CD4-positive, alpha-beta memory T cell (primary cell): ENCODE data around the gene NLRP12. TPM values are rescaled to one million over a fixed set of nuclear protein-coding genes. Genes with fewer than 3 reads are reported as not detected.
"Not testable (repeated sequence)": the region's sequence is repeated elsewhere in the genome, so short reads cannot be mapped to it uniquely, and the experiment has no call there.

Experiments used
- CTCF ChIA-PET: fragments of 350-600 bp; sonication (Branson Sonifier 250); formaldehyde crosslinking; loops from one replicate; lab custom pipeline; 2021; ENCODE audit warnings: inconsistent platforms; ENCODE audit not compliant: partially characterized antibody; lab: Charles Lee
- POLR2A ChIA-PET: fragments of 350-600 bp; sonication (Branson Sonifier 250); formaldehyde crosslinking; loops from one replicate; lab custom pipeline; 2021; ENCODE audit not compliant: partially characterized antibody; lab: Charles Lee
- DNase-seq, 5 donors: peaks; one replicate each; pipeline versions ENCODE4 v3.0.0 to v3.0.0-alpha.2; 2020 to 2022; ENCODE audit warnings: mixed read lengths in 1 of 5
- H3K27ac ChIP-seq: one replicate; pipeline ENCODE4 v1.7.0; 2013; ENCODE audit warnings: low read depth, low read length
- H3K27me3 ChIP-seq: 2 replicates; pipeline ENCODE4 v1.7.0; 2013; ENCODE audit warnings: mild to moderate bottlenecking, low read length, moderate library complexity; ENCODE audit not compliant: insufficient read depth
- H3K36me3 ChIP-seq: 2 replicates; pipeline ENCODE4 v1.7.0; 2013; ENCODE audit warnings: mild to moderate bottlenecking, low read length, moderate library complexity; ENCODE audit not compliant: insufficient read depth
- H3K4me1 ChIP-seq: 2 replicates; pipeline ENCODE4 v1.7.0; 2013; ENCODE audit warnings: mild to moderate bottlenecking, low read length, moderate library complexity; ENCODE audit not compliant: insufficient read depth
- H3K4me3 ChIP-seq, 2 donors: one replicate each; pipeline ENCODE4 v1.7.0; 2013; ENCODE audit warnings: low read length in 2 of 2, mild to moderate bottlenecking in 1 of 2
- H3K9me3 ChIP-seq, 2 donors: one replicate each; pipeline ENCODE4 v1.7.0; 2013; ENCODE audit warnings: low read length in 2 of 2, control low read depth in 1 of 2; ENCODE audit not compliant: control insufficient read depth in 1 of 2
- H3K27ac Mint-ChIP-seq, 7 donors: one replicate each; pipeline ENCODE4 v1.8.0; 2020 to 2021; ENCODE audit warnings: mixed read lengths in 7 of 7, mild to moderate bottlenecking in 6 of 7, inconsistent platforms in 3 of 7, moderate library complexity in 3 of 7
- H3K27me3 Mint-ChIP-seq, 2 donors: one replicate each; pipeline ENCODE4 v1.8.0; 2020 to 2021; ENCODE audit warnings: mixed read lengths in 2 of 2
- H3K36me3 Mint-ChIP-seq, 2 donors: one replicate each; pipeline ENCODE4 v1.8.0; 2020 to 2021; ENCODE audit warnings: mixed read lengths in 2 of 2, inconsistent platforms in 1 of 2, mild to moderate bottlenecking in 1 of 2
- H3K4me1 Mint-ChIP-seq, 4 donors: one replicate each; pipeline ENCODE4 v1.8.0; 2020 to 2021; ENCODE audit warnings: mixed read lengths in 4 of 4, mild to moderate bottlenecking in 1 of 4
- H3K4me3 Mint-ChIP-seq, 8 donors: one replicate each; pipeline ENCODE4 v1.8.0; 2020 to 2021; ENCODE audit warnings: mixed read lengths in 8 of 8, mild to moderate bottlenecking in 7 of 8, moderate library complexity in 6 of 8, inconsistent platforms in 3 of 8
- H3K9me3 Mint-ChIP-seq, 8 donors: one replicate each; pipeline ENCODE4 v1.8.0; 2020 to 2021; ENCODE audit warnings: mixed read lengths in 8 of 8, mild to moderate bottlenecking in 5 of 8, inconsistent platforms in 3 of 8, moderate library complexity in 1 of 8
- intact Hi-C: fragments of 100-400 bp; cut with micrococcal nuclease; formaldehyde crosslinking; loops from one replicate; pipeline ENCODE4 v1.15.1; 2023
- polyA plus RNA-seq, 2 donors: library from polyadenylated mRNA; unstranded; fragments of 300-500 nt; fragmentation: Illumina TruSeq; gene quantifications; one replicate each; pipeline ENCODE4 v1.2.3, GENCODE V29; 2021
- total RNA-seq, 2 experiments: library from RNA; stranded (reverse); gene quantifications; one replicate each; pipeline ENCODE4 v1.2.3, GENCODE V29; 2021

Gene NLRP12
- total and polyA plus RNA-seq, 4 experiments from 2014 or later, result not detected

DNA sequence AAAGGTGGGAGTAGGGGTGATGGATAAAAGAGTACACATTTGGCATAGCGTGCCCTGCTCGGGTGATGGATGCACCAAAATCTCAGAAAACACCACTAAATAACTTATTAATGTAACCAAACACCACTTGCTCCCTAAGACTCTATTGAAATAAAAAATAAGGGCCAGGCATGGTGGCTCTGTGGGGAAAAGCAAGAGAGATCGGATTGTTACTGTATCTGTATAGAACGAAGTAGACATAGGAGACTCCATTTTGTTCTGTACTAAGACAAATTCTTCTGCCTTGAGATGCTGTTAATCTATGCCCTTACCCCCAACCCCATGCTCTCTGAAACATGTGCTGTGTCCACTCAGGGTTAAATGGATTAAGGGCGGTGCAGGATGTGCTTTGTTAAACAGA is 14.3 kb upstream of the NLRP12 start:
- DNase-seq, H3K36me3 Mint-ChIP-seq, H3K27me3 ChIP-seq, H3K4me1 ChIP-seq, H3K9me3 ChIP-seq, H3K4me1 Mint-ChIP-seq, H3K27ac Mint-ChIP-seq, intact Hi-C loops, H3K36me3 ChIP-seq, H3K27ac ChIP-seq, H3K9me3 Mint-ChIP-seq, H3K4me3 Mint-ChIP-seq, CTCF ChIA-PET, POLR2A ChIA-PET, H3K4me3 ChIP-seq: not testable (repeated sequence)
- peaks cover 9 to 22% of the 10 kb centered on the region in 2 donors for H3K27me3 Mint-ChIP-seq

DNA sequence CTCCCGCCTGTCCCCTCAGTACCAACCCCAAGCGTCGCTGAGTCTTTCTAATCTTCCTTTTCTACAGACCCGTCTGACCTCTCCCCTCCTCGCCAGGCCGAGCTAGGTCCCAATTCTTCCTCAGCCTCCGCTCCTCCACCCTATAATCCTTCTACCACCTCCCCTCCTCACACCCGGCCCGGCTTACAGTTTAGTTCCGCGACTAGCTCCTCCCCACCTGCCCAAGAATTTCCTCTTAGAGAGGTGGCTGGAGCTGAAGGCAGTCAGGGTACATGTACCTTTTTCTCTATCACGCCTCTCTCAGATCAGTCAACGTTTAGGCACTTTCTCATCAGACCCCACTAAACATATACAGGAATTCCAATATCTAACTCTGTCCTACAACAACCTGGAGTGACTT is 8.7 kb upstream of the NLRP12 start:
- intact Hi-C loops, result not testable (repeated sequence)

DNA sequence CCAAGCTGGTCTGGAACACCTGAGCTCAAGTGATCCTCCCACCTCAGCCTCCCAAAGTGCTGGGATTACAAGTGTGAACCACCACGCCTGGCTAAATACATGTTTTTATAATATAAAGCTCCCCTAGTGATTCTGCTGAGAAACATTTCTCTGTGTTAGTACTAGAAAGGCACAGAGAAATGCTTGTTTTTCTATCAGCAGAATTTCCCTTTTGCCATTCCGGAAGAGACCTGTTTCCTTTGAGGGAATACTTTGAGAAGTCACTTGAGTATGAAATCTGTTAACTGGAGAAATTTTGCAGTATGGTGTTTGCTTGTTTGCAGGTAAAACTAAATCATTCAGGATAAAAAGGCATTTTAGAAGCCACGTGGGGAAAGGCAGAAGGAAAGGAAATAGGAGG is 4.4 kb upstream of the NLRP12 start:
- Mint-ChIP-seq H3K9me3 (peaks cover 0 to 2% (median 0%) of the 10 kb centered on the region in 8 donors), H3K4me3 (no peak overlapping the region), H3K36me3 (no peaks in the 10 kb centered on the region), H3K27me3 (peaks cover 26 to 39% of the 10 kb centered on the region in 2 donors), H3K27ac (no peak overlapping the region), H3K4me1 (peaks cover 0 to 4% (median under 1%) of the 10 kb centered on the region in 4 donors)
- ChIA-PET CTCF (no interaction called here), POLR2A (no interaction called here)
- no peaks in the 10 kb centered on the region for H3K36me3 ChIP-seq
- no peak overlapping the region for H3K4me3 ChIP-seq
- no peak for DNase-seq
- no peaks in the 10 kb centered on the region for H3K4me1 ChIP-seq
- intact Hi-C loops, result no loop called here
- no peaks in the 10 kb centered on the region for H3K27me3 ChIP-seq
- no peak overlapping the region for H3K27ac ChIP-seq
- no peaks in the 10 kb centered on the region for H3K9me3 ChIP-seq

More for the DNA sequence above, 8.7 kb upstream of the NLRP12 start:
- H3K9me3 ChIP-seq, H3K27ac Mint-ChIP-seq, DNase-seq, POLR2A ChIA-PET, H3K4me3 Mint-ChIP-seq, H3K4me1 Mint-ChIP-seq, H3K27ac ChIP-seq, H3K36me3 ChIP-seq, CTCF ChIA-PET, H3K9me3 Mint-ChIP-seq, H3K36me3 Mint-ChIP-seq, H3K27me3 ChIP-seq, H3K4me1 ChIP-seq, H3K4me3 ChIP-seq: not testable (repeated sequence)
- peaks cover 18 to 32% of the 10 kb centered on the region in 2 donors for H3K27me3 Mint-ChIP-seq

DNA sequence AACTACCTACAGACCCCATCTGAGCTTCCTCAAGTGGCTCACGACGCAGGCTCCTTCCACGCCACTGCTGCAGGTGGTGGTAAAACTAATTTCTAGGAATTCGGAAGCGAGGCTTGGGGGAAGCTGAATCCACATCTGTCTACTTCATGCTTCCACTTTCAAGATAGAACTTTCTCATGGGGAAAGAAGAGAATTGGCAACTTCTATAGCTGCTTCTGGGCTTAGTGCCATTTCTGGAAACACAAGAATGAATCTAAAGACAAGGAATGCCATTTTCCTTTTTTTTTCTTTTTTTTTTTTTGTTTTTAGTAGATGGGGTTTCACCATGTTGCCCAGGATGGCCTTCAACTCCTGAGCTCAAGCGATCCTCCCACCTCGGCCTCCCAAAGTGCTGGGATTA is 2.8 kb upstream of the NLRP12 start:
- H3K9me3 Mint-ChIP-seq, result peaks cover 0 to 2% (median 0%) of the 10 kb centered on the region in 8 donors
- H3K27ac Mint-ChIP-seq, result no peak overlapping the region
- no peaks in the 10 kb centered on the region for H3K36me3 ChIP-seq
- H3K27ac ChIP-seq, result no peak overlapping the region
- POLR2A ChIA-PET, result no interaction called here
- intact Hi-C loops, result no loop called here
- CTCF ChIA-PET, result interaction anchor here (1.4 kb wide), 1 partner anchor 34 kb away, joined by 4 read pairs; no protein-coding TSS in a partner anchor
- H3K4me1 ChIP-seq, result no peaks in the 10 kb centered on the region
- peaks cover 19 to 25% of the 10 kb centered on the region in 2 donors for H3K27me3 Mint-ChIP-seq
- peaks cover 0 to 1% (median 0%) of the 10 kb centered on the region in 4 donors for H3K4me1 Mint-ChIP-seq
- H3K4me3 Mint-ChIP-seq, result no peak overlapping the region
- H3K27me3 ChIP-seq, result no peaks in the 10 kb centered on the region
- no peaks in the 10 kb centered on the region for H3K36me3 Mint-ChIP-seq
- no peaks in the 10 kb centered on the region for H3K9me3 ChIP-seq
- H3K4me3 ChIP-seq, result no peak overlapping the region
- no peak for DNase-seq

DNA sequence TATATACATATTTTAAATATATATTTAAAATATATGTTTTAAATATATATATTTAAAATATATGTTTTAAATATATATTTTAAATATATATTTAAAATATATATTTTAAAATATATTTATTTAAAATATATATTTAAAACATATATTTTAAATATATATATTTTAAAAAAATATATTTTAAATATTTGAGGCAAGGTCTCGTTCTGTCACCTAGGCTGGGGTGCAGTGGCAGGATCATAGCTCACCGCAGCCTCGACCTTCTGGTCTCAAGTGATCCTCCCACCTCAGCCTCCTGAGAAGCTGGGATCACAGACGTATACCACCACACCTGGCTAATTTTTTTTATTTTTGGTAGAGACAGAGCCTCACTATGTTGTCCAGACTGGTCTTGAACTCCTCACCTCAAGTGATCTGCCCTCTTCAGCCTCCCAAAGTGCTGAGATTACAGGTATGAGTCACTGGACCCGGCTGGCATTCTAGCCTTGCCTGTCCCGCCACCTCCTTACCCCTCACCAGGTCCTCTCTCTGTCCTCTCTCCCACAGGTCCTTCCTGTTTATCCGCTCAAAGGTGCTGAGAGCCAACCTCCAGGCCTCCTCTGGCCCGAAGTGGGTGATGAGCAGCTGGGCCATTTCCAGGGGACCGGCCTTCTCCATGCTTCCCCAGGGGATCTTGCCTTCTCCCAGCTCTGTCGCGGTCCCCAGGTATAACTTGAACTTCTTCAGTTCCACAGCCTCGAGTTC is 564 bp downstream of the NLRP12 start:
- H3K4me1 Mint-ChIP-seq, result no peaks in the 10 kb centered on the region
- no peak overlapping the region for H3K27ac Mint-ChIP-seq
- peaks cover 14 to 18% of the 10 kb centered on the region in 2 donors for H3K27me3 Mint-ChIP-seq

DNA sequence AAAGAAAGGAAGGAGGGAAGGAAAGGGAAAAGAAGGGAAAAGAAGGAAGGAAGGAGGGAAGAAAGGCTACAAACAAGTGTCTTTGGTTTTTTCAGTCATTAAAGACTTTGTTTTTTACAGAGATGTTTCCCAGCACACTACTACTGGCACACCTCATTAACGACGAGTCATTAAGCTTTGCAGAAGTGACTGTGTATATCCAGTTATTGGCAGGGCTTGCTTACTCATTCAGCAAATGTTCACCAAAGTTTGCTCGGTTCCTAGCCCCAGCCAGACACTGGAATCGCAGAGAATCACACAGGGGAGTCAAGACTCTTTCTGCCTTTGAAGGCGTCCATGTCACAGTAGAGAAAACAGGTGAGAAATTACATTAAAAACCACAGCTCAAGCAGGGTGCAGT is 4.3 kb downstream of the NLRP12 start:
- no peaks in the 10 kb centered on the region for H3K27me3 ChIP-seq
- H3K4me1 ChIP-seq, result no peaks in the 10 kb centered on the region
- no peaks in the 10 kb centered on the region for H3K9me3 ChIP-seq
- POLR2A ChIA-PET, result no interaction called here
- no peaks in the 10 kb centered on the region for H3K4me1 Mint-ChIP-seq
- no peak overlapping the region for H3K4me3 ChIP-seq
- H3K36me3 Mint-ChIP-seq, result no peaks in the 10 kb centered on the region
- no peak overlapping the region for H3K27ac Mint-ChIP-seq
- no peak overlapping the region for H3K4me3 Mint-ChIP-seq
- no peaks in the 10 kb centered on the region for H3K36me3 ChIP-seq
- CTCF ChIA-PET, result no interaction called here
- intact Hi-C loops, result no loop called here
- no peaks in the 10 kb centered on the region for H3K9me3 Mint-ChIP-seq
- DNase-seq, result no peak
- peaks cover 10 to 11% of the 10 kb centered on the region in 2 donors for H3K27me3 Mint-ChIP-seq
- H3K27ac ChIP-seq, result no peak overlapping the region

More for the DNA sequence above, 564 bp downstream of the NLRP12 start:
- Histone ChIP-seq H3K27ac (no peak overlapping the region), H3K36me3 (no peaks in the 10 kb centered on the region), H3K4me3 (no peak overlapping the region), H3K9me3 (no peaks in the 10 kb centered on the region), H3K4me1 (no peaks in the 10 kb centered on the region), H3K27me3 (no peaks in the 10 kb centered on the region)
- no peak for DNase-seq
- CTCF ChIA-PET, result no interaction called here
- Mint-ChIP-seq H3K36me3 (no peaks in the 10 kb centered on the region), H3K4me3 (no peak overlapping the region), H3K9me3 (no peaks in the 10 kb centered on the region)
- intact Hi-C loops, result no loop called here
- POLR2A ChIA-PET, result no interaction called here

DNA sequence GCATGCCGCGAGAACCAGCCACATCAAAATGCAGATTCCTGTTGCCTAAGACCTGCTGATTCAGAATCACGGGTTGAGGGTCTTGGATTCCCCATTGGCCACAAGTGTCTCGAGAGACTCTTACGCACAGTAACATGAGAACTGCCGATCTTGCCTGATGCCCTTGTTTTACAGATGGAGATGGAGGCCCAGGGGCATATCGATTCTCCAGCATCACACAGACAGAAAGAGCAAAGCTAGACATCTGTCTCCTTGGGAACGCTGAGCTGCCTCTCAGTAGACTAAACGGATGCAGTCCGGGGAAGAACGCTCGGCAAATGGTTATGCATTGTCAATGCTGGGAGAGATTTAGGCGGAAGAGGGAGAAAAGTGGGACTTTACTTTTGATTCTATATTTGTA is 5.4 kb downstream of the NLRP12 start:
- peaks cover 3 to 4% of the 10 kb centered on the region in 2 donors for H3K27me3 Mint-ChIP-seq
- H3K4me1 Mint-ChIP-seq, result no peaks in the 10 kb centered on the region
- Histone ChIP-seq H3K27ac (no peak overlapping the region), H3K27me3 (no peaks in the 10 kb centered on the region), H3K36me3 (no peaks in the 10 kb centered on the region), H3K9me3 (no peaks in the 10 kb centered on the region), H3K4me3 (no peak overlapping the region), H3K4me1 (no peaks in the 10 kb centered on the region)
- ChIA-PET CTCF (no interaction called here), POLR2A (no interaction called here)
- no peaks in the 10 kb centered on the region for H3K9me3 Mint-ChIP-seq
- no peak overlapping the region for H3K4me3 Mint-ChIP-seq
- intact Hi-C loops, result no loop called here
- no peaks in the 10 kb centered on the region for H3K36me3 Mint-ChIP-seq
- no peak overlapping the region for H3K27ac Mint-ChIP-seq
- DNase-seq, result no peak
